ENCODE data around the gene GALNT1.

Gene GALNT1

GRCh38 chr18:35743916-35744315, 162.4 kb downstream of the GALNT1 start:
- no peaks in the 10 kb centered on the region for H3K79me2 ChIP-seq (ENCODE audit: insufficient read depth, low read depth)
- H2AFZ ChIP-seq (ENCODE audit: low read depth): no peak overlapping the region
- H3K9ac ChIP-seq: no peak overlapping the region
- H3K4me1 ChIP-seq (ENCODE audit: low read depth, poor library complexity, severe bottlenecking): no peaks in the 10 kb centered on the region
- no peaks in the 10 kb centered on the region for H3K27me3 ChIP-seq (ENCODE audit: insufficient read depth, low read depth)
- H3K27ac ChIP-seq: no peak overlapping the region
- H3K4me3 ChIP-seq (IDR thresholded peaks at IDR 0.05; ENCODE audit: insufficient read depth, low read depth, low read length): no peak overlapping the region
- TF ChIP-seq CTCF (conservative IDR thresholded peaks at IDR 0.05; ENCODE audit: low read depth, low read length): no peak
- no peaks in the 10 kb centered on the region for H4K20me1 ChIP-seq (ENCODE audit: insufficient read depth)
- H3K4me2 ChIP-seq: no peak overlapping the region
- no peaks in the 10 kb centered on the region for H3K36me3 ChIP-seq (ENCODE audit: insufficient read depth)

- Histone ChIP-seq H3K4me2 (no peak overlapping the region), H3K79me2 (ENCODE audit: insufficient read depth, low read depth) (no peaks in the 10 kb centered on the region), H3K9ac (no peak overlapping the region), H3K4me1 (ENCODE audit: low read depth, poor library complexity, severe bottlenecking) (no peaks in the 10 kb centered on the region), H3K27ac (no peak overlapping the region), H3K27me3 (ENCODE audit: insufficient read depth, low read depth) (no peaks in the 10 kb centered on the region), H3K36me3 (ENCODE audit: insufficient read depth) (no peaks in the 10 kb centered on the region), H4K20me1 (ENCODE audit: insufficient read depth) (no peaks in the 10 kb centered on the region), H2AFZ (ENCODE audit: low read depth) (no peak overlapping the region), H3K4me3 (IDR thresholded peaks at IDR 0.05; ENCODE audit: insufficient read depth, low read depth, low read length) (no peak overlapping the region)
- no peak for TF ChIP-seq CTCF (conservative IDR thresholded peaks at IDR 0.05; ENCODE audit: low read depth, low read length)
Observed at GRCh38 chr18:35745814-35746213, 164.3 kb downstream of the GALNT1 start.

- Histone ChIP-seq H3K4me1 (ENCODE audit: low read depth, poor library complexity, severe bottlenecking) (no peaks in the 10 kb centered on the region), H3K79me2 (ENCODE audit: insufficient read depth, low read depth) (no peaks in the 10 kb centered on the region), H2AFZ (ENCODE audit: low read depth) (no peak overlapping the region), H3K9ac (no peak overlapping the region), H3K27me3 (ENCODE audit: insufficient read depth, low read depth) (no peaks in the 10 kb centered on the region), H4K20me1 (ENCODE audit: insufficient read depth) (no peaks in the 10 kb centered on the region), H3K36me3 (ENCODE audit: insufficient read depth) (no peaks in the 10 kb centered on the region), H3K4me2 (no peak overlapping the region), H3K4me3 (IDR thresholded peaks at IDR 0.05; ENCODE audit: insufficient read depth, low read depth, low read length) (no peak overlapping the region), H3K27ac (no peak overlapping the region)
- TF ChIP-seq CTCF (conservative IDR thresholded peaks at IDR 0.05; ENCODE audit: low read depth, low read length): no peak
Observed at GRCh38 chr18:35746826-35747339, 165.3 kb downstream of the GALNT1 start.

- Histone ChIP-seq H3K4me1 (ENCODE audit: low read depth, poor library complexity, severe bottlenecking) (no peaks in the 10 kb centered on the region), H3K79me2 (ENCODE audit: insufficient read depth, low read depth) (no peaks in the 10 kb centered on the region), H3K27me3 (ENCODE audit: insufficient read depth, low read depth) (no peaks in the 10 kb centered on the region), H2AFZ (ENCODE audit: low read depth) (no peak overlapping the region), H3K4me3 (IDR thresholded peaks at IDR 0.05; ENCODE audit: insufficient read depth, low read depth, low read length) (no peak overlapping the region), H3K9ac (no peak overlapping the region), H4K20me1 (ENCODE audit: insufficient read depth) (no peaks in the 10 kb centered on the region), H3K27ac (no peak overlapping the region), H3K4me2 (no peak overlapping the region), H3K36me3 (ENCODE audit: insufficient read depth) (no peaks in the 10 kb centered on the region)
- no peak for TF ChIP-seq CTCF (conservative IDR thresholded peaks at IDR 0.05; ENCODE audit: low read depth, low read length)
Observed at GRCh38 chr18:35747894-35748472, 166.4 kb downstream of the GALNT1 start.

Data from KMS-11 (cell line).